ENCODE results near the gene ZNF529. TPM values are rescaled to one million over a fixed set of nuclear protein-coding genes. Genes with fewer than 3 reads are reported as not detected.

Gene ZNF529
- total and polyA plus RNA-seq, 2 of the 13 experiments (the other 11 are each of a cell fraction or from before 2014, with no cell fraction given): 9.3 to 10.6 TPM

- TF ChIP-seq HMGXB3 (CRISPR knock-in tag; IDR thresholded peaks at IDR 0.05; ENCODE audit: borderline replicate concordance): no peak
- peak; percentile 83; the same call in 1 of the 2 replicates for TF ChIP-seq ZNF773 (CRISPR knock-in tag; IDR thresholded peaks at IDR 0.05; ENCODE audit: borderline replicate concordance)
- no peak for TF ChIP-seq TBP (CRISPR knock-in tag; IDR thresholded peaks at IDR 0.05)
- no peak for TF ChIP-seq ZNF780A (CRISPR knock-in tag; IDR thresholded peaks at IDR 0.05)
- peak; percentile 85 for TF ChIP-seq POGK (CRISPR knock-in tag; conservative IDR thresholded peaks at IDR 0.05)
- TF ChIP-seq ZNF329 (CRISPR knock-in tag; IDR thresholded peaks at IDR 0.05; ENCODE audit: low read depth): no peak
- TF ChIP-seq ZNF33B (CRISPR knock-in tag; IDR thresholded peaks at IDR 0.05): no peak; the same call in 1 of the 2 replicates
- TF ChIP-seq IRF9 (CRISPR knock-in tag; IDR thresholded peaks at IDR 0.05; ENCODE audit: borderline replicate concordance): no peak
- no peak for TF ChIP-seq KDM1A (CRISPR knock-in tag; IDR thresholded peaks at IDR 0.05)
- TF ChIP-seq ZNF503 (CRISPR knock-in tag; IDR thresholded peaks at IDR 0.05): no peak
- TF ChIP-seq ZGPAT (CRISPR knock-in tag; IDR thresholded peaks at IDR 0.05): peak; percentile 76
- TF ChIP-seq NFIB (CRISPR knock-in tag; IDR thresholded peaks at IDR 0.05; ENCODE audit: borderline replicate concordance): no peak
- TF ChIP-seq ZNF546 (CRISPR knock-in tag; conservative IDR thresholded peaks at IDR 0.05): no peak; the same call in 1 of the 2 replicates
Measured at GRCh38 chr19:36528194-36528920, 44.7 kb downstream of the ZNF529 start, which contains the start of gene ZNF260 (continued).

Measured in HepG2 (cell line).